ENCODE results near the gene TIGD3.
A peak's percentile ranks its signal among the peaks of the same experiment; 100 is the strongest.

DNA sequence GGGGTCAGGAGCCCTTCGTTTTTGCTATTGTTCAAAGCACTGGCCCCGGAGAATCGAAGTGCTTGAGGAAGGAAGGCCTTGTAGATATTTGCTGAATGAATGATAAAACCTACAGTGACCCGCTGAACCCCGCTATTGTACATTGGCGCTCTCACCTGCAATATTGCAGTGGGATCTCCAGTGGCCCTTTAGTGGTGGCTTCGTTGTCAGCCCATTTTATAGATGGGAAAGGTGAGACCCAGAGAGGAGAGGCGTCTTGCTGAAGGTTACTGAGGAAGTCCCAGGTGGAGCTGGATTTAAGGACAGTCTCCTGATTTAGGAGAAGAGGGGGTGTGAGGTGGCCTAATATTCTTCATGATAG lies 38.7 kb upstream of the TIGD3 start:
- TF ChIP-seq, protein P1, sequence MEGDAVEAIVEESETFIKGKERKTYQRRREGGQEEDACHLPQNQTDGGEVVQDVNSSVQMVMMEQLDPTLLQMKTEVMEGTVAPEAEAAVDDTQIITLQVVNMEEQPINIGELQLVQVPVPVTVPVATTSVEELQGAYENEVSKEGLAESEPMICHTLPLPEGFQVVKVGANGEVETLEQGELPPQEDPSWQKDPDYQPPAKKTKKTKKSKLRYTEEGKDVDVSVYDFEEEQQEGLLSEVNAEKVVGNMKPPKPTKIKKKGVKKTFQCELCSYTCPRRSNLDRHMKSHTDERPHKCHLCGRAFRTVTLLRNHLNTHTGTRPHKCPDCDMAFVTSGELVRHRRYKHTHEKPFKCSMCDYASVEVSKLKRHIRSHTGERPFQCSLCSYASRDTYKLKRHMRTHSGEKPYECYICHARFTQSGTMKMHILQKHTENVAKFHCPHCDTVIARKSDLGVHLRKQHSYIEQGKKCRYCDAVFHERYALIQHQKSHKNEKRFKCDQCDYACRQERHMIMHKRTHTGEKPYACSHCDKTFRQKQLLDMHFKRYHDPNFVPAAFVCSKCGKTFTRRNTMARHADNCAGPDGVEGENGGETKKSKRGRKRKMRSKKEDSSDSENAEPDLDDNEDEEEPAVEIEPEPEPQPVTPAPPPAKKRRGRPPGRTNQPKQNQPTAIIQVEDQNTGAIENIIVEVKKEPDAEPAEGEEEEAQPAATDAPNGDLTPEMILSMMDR (optimal IDR thresholded peaks at IDR 0.05 in 1 of 3, IDR thresholded peaks at IDR 0.05 in 1 of 3, conservative IDR thresholded peaks at IDR 0.05 in 1 of 3; ENCODE audit: extremely low read depth in 1 of 3, insufficient read depth in 2 of 3, low read length in 3 of 3): peak in 1 of 3 experiments; percentile 12
- TF ChIP-seq EZH2 (IDR thresholded peaks at IDR 0.05; ENCODE audit: low read length): no peak
